Neural progenitor cell (in vitro differentiated cells): ENCODE results near the gene PCDH1.

Experiments
- EZH2 ChIP-seq: fragments of 200-600 bp; sonication (generic); IDR thresholded peaks from 2 replicates; pipeline ENCODE4 v1.6.1; 2017; ENCODE audit warnings: antibody characterized with exemption, mild to moderate bottlenecking, moderate library complexity
- EZH2phosphoT487 ChIP-seq: fragments of 200-600 bp; sonication (generic); IDR thresholded peaks from 2 replicates; pipeline ENCODE4 v1.6.1; 2017; ENCODE audit warnings: antibody characterized with exemption
- TF ChIP-seq, protein P1 (sequence below): fragments of 200-600 bp; sonication (generic); IDR thresholded peaks from 2 replicates; pipeline ENCODE4 v1.5.1; 2017; ENCODE audit warnings: antibody characterized with exemption, mild to moderate bottlenecking

DNA sequence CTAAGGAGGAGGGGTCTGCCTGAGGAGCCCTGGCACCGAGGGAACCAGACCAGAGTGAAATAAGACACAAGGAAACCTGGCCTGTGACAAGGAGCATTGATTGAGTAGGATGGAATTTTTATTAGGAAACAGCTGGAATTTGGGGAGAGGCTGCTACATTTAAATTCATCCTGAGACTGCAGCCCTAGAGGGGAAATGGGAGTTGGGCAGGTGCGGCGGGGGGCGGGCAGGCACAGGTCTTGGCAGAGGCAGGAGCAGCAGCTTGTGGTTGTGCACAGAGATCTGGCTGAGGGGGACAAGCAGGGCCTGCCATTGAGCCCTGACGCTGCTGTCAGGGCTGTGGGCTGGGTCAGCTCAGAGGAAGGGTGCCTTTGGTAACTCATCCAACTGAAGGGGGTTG lies 71.6 kb downstream of the PCDH1 start:
- TF ChIP-seq, protein P1, sequence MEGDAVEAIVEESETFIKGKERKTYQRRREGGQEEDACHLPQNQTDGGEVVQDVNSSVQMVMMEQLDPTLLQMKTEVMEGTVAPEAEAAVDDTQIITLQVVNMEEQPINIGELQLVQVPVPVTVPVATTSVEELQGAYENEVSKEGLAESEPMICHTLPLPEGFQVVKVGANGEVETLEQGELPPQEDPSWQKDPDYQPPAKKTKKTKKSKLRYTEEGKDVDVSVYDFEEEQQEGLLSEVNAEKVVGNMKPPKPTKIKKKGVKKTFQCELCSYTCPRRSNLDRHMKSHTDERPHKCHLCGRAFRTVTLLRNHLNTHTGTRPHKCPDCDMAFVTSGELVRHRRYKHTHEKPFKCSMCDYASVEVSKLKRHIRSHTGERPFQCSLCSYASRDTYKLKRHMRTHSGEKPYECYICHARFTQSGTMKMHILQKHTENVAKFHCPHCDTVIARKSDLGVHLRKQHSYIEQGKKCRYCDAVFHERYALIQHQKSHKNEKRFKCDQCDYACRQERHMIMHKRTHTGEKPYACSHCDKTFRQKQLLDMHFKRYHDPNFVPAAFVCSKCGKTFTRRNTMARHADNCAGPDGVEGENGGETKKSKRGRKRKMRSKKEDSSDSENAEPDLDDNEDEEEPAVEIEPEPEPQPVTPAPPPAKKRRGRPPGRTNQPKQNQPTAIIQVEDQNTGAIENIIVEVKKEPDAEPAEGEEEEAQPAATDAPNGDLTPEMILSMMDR = no peak
- TF ChIP-seq EZH2 (no peak), EZH2phosphoT487 (no peak)
